Keratinocyte (primary cell): ENCODE measurements around the gene HCRTR1. TPM values are rescaled to one million over a fixed set of nuclear protein-coding genes. Genes with fewer than 3 reads are reported as not detected.

Experiments used
- DNase-seq: peaks from one replicate; pipeline ENCODE4 v3.0.0-alpha.2; 2011; ENCODE audit warnings: low read depth, missing footprints, low spot score
- FAIRE-seq: peaks from 2 replicates; lab custom pipeline; 2011; peaks lifted over from hg19 to GRCh38; lab: Jason Lieb, UNC
- H2AFZ ChIP-seq: 2 replicates; pipeline ENCODE4 v1.6.0; 2012; ENCODE audit warnings: low read length, control low read depth, inconsistent platforms; ENCODE audit not compliant: control insufficient read depth
- H3K27ac ChIP-seq: 2 replicates; pipeline ENCODE4 v1.5.1; 2011; ENCODE audit warnings: low read length; ENCODE audit not compliant: control insufficient read depth, insufficient read depth
- H3K27me3 ChIP-seq: 3 replicates; pipeline ENCODE4 v1.6.0; 2011; ENCODE audit warnings: low read length; ENCODE audit not compliant: control insufficient read depth, insufficient read depth; ENCODE audit errors: extremely low read depth
- H3K36me3 ChIP-seq, 2 experiments: 2 replicates in 1 of 2; 3 replicates in 1 of 2; pipeline ENCODE4 v1.5.1; 2011; ENCODE audit warnings: low read length in 2 of 2, mild to moderate bottlenecking in 1 of 2; ENCODE audit not compliant: control insufficient read depth in 2 of 2, insufficient read depth in 2 of 2; ENCODE audit errors: extremely low read depth in 1 of 2
- H3K4me1 ChIP-seq: 3 replicates; pipeline ENCODE4 v1.5.1; 2011; ENCODE audit warnings: low read length; ENCODE audit not compliant: control insufficient read depth, insufficient read depth; ENCODE audit errors: extremely low read depth
- H3K4me2 ChIP-seq: 3 replicates; pipeline ENCODE4 v1.6.0; 2011; ENCODE audit warnings: low read depth, low read length; ENCODE audit not compliant: control insufficient read depth, insufficient read depth; ENCODE audit errors: extremely low read depth
- H3K4me3 ChIP-seq, 3 experiments: fragments of 200-600 bp in 1 of 3; sonication (generic) in 1 of 3; 2 replicates in 2 of 3; 3 replicates in 1 of 3; pipeline ENCODE4 v1.5.1; 2011 to 2016; ENCODE audit warnings: low read length in 3 of 3, mild to moderate bottlenecking in 3 of 3, control low read depth in 2 of 3, inconsistent platforms in 1 of 3, low read depth in 1 of 3, mixed read lengths in 1 of 3, mixed run types in 1 of 3, moderate library complexity in 1 of 3; ENCODE audit not compliant: control insufficient read depth in 2 of 3, insufficient read depth in 2 of 3; ENCODE audit errors: extremely low read depth in 1 of 3
- H3K79me2 ChIP-seq: 2 replicates; pipeline ENCODE4 v1.6.0; 2012; ENCODE audit warnings: low read length; ENCODE audit not compliant: control insufficient read depth, insufficient read depth
- H3K9ac ChIP-seq: 3 replicates; pipeline ENCODE4 v1.6.0; 2011; ENCODE audit warnings: low read length; ENCODE audit not compliant: control insufficient read depth, insufficient read depth; ENCODE audit errors: extremely low read depth
- H3K9me1 ChIP-seq: 3 replicates; pipeline ENCODE4 v1.6.0; 2011; ENCODE audit warnings: low read length; ENCODE audit not compliant: control insufficient read depth, insufficient read depth; ENCODE audit errors: extremely low read depth
- H3K9me3 ChIP-seq: 2 replicates; pipeline ENCODE4 v1.5.1; 2012; ENCODE audit warnings: low read depth, low read length; ENCODE audit not compliant: control insufficient read depth
- H4K20me1 ChIP-seq: 3 replicates; pipeline ENCODE4 v1.6.0; 2011; ENCODE audit warnings: low read length; ENCODE audit not compliant: control insufficient read depth, insufficient read depth; ENCODE audit errors: extremely low read depth
- CTCF ChIP-seq, 3 experiments: IDR thresholded peaks in 1 of 3; conservative IDR thresholded peaks in 1 of 3; optimal IDR thresholded peaks in 1 of 3; 2 replicates in 2 of 3; 3 replicates in 1 of 3; pipeline versions ENCODE3 to v1.5.1; 2011; ENCODE audit warnings: low read length in 3 of 3, mild to moderate bottlenecking in 3 of 3, moderate library complexity in 2 of 3, control low read depth in 1 of 3, inconsistent platforms in 1 of 3; ENCODE audit not compliant: insufficient read depth in 2 of 3; ENCODE audit errors: extremely low read depth in 1 of 3
- EZH2 ChIP-seq: IDR thresholded peaks from one replicate; pipeline ENCODE4 v1.6.1; 2012; ENCODE audit warnings: inconsistent platforms, mild to moderate bottlenecking, low read length, moderate library complexity
- dilution Hi-C: fragments of 300-500 bp; cut with MboI; formaldehyde crosslinking; loops from one replicate; pipeline ENCODE4 v1.7.0; 2020; ENCODE audit warnings: low sequenced_read_pairs; ENCODE audit not compliant: extremely low pct_ligation_motif_present
- polyA plus RNA-seq, 5 experiments: library from polyadenylated mRNA; depleted of rRNA in 3 of 5; stranded (reverse) in 3 of 5; stranded (forward) in 1 of 5; unstranded in 1 of 5; fragments of >200 nt; gene quantifications; 1 replicate in 1 of 5; 2 replicates in 3 of 5; 3 replicates in 1 of 5; pipeline versions ENCODE4 v1.2.1 to v1.2.3, GENCODE V29; 2011 to 2012; ENCODE audit warnings: missing spikeins in 2 of 5, low read depth in 1 of 5, low replicate concordance in 1 of 5

The HCRTR1 gene
- polyA plus RNA-seq, 1 donor (not counting 4 experiments of a cell fraction or from before 2014, with no cell fraction given): not detected

- dilution Hi-C loops: no loop called here
- Histone ChIP-seq H3K27ac (no peak overlapping the region), H3K27me3 (no peaks in the 10 kb centered on the region), H4K20me1 (no peaks in the 10 kb centered on the region), H3K9me3 (no peaks in the 10 kb centered on the region), H3K36me3 (peaks cover 7 to 13% of the 10 kb centered on the region in 2 experiments), H3K4me1 (peaks cover 15% of the 10 kb centered on the region), H3K4me3 (no peak overlapping the region), H3K4me2 (no peak overlapping the region), H3K79me2 (no peaks in the 10 kb centered on the region), H3K9ac (no peak overlapping the region), H3K9me1 (no peaks in the 10 kb centered on the region), H2AFZ (no peak overlapping the region)
- no peak for TF ChIP-seq EZH2
- no peak for TF ChIP-seq CTCF (optimal IDR thresholded peaks at IDR 0.05 in 1 of 3, IDR thresholded peaks at IDR 0.05 in 1 of 3, conservative IDR thresholded peaks at IDR 0.05 in 1 of 3; ENCODE audit: extremely low read depth in 1 of 3, insufficient read depth in 2 of 3, low read length in 3 of 3)
- FAIRE-seq (no peak), DNase-seq (no peak)
Measured at GRCh38 chr1:31624309-31624708, 6.8 kb downstream of the HCRTR1 start.

GRCh38 chr1:31624731-31625514 is 7.4 kb downstream of the HCRTR1 start:
- Histone ChIP-seq H3K4me2 (no peak overlapping the region), H3K27ac (no peak overlapping the region), H3K79me2 (no peaks in the 10 kb centered on the region), H3K36me3 (peaks cover 9 to 14% of the 10 kb centered on the region in 2 experiments), H3K9me3 (no peaks in the 10 kb centered on the region), H2AFZ (no peak overlapping the region), H4K20me1 (no peaks in the 10 kb centered on the region), H3K9me1 (no peaks in the 10 kb centered on the region), H3K27me3 (no peaks in the 10 kb centered on the region), H3K4me3 (no peak overlapping the region), H3K9ac (no peak overlapping the region), H3K4me1 (peaks cover 15% of the 10 kb centered on the region)
- no peak for DNase-seq
- FAIRE-seq: no peak
- TF ChIP-seq EZH2 (no peak), CTCF (optimal IDR thresholded peaks at IDR 0.05 in 1 of 3, IDR thresholded peaks at IDR 0.05 in 1 of 3, conservative IDR thresholded peaks at IDR 0.05 in 1 of 3; ENCODE audit: extremely low read depth in 1 of 3, insufficient read depth in 2 of 3, low read length in 3 of 3) (no peak)
- dilution Hi-C loops: no loop called here
